Dermis microvascular lymphatic vessel endothelial cell (primary cell): Measurements from ENCODE around the gene ITGA6. TPM values are rescaled to one million over a fixed set of nuclear protein-coding genes. Genes with fewer than 3 reads are reported as not detected.

ENCODE experiments used
- DNase-seq, 2 donors: peaks; one replicate each; pipeline versions ENCODE4 v3.0.0 to v3.0.0-alpha.2; 2010; ENCODE audit warnings: low read depth in 2 of 2
- total RNA-seq: library from RNA; depleted of rRNA; stranded (reverse); fragments of >200 nt; gene quantifications from 2 replicates; pipeline ENCODE4 v1.2.1, GENCODE V29; 2014

ITGA6 gene
- total RNA-seq = 146 and 305 TPM in 2 replicates

DNA sequence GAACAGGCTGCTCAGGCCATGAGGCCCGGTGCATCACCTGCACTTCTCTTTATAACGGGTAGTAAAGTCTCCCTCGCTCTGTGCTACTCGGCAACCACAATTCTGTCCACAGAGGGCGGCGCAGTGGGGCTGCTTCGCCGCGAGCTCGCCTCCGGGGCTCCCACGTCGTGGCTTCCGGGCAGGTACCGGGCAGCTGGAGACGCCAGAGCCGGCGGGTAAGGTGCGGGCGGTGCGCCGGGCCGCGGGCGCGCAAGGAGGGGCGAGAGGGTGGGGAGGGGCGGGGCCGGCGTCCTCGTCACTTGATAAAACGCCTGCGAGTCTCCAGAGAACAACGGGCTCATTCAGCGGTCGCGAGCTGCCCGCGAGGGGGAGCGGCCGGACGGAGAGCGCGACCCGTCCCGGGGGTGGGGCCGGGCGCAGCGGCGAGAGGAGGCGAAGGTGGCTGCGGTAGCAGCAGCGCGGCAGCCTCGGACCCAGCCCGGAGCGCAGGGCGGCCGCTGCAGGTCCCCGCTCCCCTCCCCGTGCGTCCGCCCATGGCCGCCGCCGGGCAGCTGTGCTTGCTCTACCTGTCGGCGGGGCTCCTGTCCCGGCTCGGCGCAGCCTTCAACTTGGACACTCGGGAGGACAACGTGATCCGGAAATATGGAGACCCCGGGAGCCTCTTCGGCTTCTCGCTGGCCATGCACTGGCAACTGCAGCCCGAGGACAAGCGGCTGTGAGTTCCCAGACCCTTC is at the start of gene ITGA6:
TSS of gene ITGA6 (plus strand) at position 331 of the 734 bp plus-strand sequence.
- peak; percentile 34 to 82 for DNase-seq

DNA sequence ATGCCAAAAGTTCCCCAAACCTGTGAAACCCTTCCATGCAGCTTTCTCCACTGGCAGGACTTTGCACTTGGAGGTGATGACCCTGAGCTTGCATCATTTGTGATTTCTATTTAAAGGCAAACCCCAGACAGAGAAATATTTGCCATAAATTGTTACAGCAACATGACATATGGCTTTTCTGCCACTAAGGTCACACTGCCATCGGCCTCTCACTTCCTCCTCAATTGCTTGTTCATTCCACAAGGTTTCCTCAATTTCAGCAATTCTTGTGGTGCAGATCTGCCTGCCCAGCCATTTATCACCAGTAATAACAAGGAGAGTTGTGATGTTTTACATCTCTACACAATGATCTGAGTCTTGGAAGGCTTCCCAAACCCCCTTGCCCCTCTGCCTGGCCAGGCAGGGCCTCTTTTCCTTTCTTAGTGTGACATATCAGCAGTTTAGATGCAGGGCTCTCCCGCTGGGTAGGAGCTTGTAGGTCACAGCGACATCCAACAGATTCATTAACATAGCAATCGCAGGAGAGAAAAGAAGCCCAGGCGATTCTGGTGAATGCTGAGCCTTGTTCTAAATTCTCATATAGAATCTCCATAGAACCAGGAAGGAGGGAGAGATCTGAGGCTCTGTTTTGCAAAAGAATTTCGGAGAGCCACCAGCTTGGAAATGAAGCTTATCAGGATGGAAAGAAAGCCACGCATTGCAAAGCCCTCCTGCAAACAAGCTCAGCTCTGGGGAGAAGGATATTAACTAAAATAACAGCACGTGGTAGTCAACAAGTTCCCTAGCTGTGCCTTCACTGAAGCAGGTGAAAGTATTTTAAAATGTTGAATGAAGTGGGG is 46.7 kb upstream of the ITGA6 start:
- peak in 1 of 2 donors; percentile 33 for DNase-seq

GRCh38 chr2:172381275-172382027 is 45.9 kb upstream of the ITGA6 start:
- no peak for DNase-seq

- no peak for DNase-seq
Observed at GRCh38 chr2:172387361-172387760, 40.0 kb upstream of the ITGA6 start.

DNA sequence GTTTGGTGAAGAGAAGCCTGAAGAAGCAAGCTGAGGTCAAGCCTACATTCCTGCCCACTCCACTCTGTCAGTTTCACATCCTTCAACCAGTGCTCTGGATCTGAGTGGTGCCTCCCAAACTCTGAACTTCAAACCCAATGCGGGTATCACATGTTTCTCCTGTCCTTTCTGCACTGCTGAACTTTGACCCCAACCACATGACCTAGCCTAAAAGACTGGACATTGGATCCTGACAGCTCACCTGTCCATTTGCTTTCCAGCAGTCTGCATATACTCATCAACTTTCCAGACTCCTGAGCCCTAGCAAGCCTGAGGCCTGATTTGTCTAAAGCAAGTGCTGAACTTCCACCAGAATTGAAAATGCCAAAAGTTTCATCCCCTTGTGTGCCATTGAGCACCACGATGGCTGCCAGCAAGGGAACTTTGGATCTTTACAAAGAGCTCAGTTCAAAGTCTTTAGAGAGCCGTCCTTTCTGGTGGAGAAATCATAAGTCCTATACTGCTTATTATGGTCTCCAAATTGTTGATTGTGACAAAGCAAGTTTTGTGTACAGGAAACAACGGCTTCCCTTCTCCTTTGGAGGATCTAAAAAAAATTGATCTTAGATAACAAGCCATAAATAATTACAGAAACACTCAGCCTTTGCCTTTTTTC is 37.6 kb upstream of the ITGA6 start:
- no peak for DNase-seq

GRCh38 chr2:172394002-172394401 is 33.4 kb upstream of the ITGA6 start:
- no peak for DNase-seq

DNA sequence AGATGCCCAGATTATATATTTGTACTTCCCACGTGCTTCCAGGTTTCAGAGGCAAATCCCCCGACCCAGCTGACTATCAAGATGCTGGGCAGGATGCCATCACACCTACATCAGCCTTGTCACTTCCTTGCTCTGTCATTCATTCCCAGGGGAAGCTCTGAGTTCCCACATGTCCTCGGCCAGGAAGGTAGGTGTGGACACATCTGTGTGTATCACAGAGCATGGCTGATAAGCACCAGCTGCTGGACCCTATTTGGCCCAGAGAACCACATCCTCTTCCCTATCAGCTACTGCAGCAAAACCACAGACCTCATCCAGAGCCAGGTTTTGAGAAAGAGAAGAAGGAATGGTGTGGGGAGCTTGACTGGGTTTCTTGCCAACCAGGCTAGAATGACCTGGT is 31.9 kb upstream of the ITGA6 start:
- DNase-seq = peak; percentile 69 to 74

- no peak for DNase-seq
Observed at GRCh38 chr2:172397148-172397834, 30.1 kb upstream of the ITGA6 start.

- peak; percentile 24 to 29 for DNase-seq
Observed at GRCh38 chr2:172398440-172398839, 28.9 kb upstream of the ITGA6 start.

DNA sequence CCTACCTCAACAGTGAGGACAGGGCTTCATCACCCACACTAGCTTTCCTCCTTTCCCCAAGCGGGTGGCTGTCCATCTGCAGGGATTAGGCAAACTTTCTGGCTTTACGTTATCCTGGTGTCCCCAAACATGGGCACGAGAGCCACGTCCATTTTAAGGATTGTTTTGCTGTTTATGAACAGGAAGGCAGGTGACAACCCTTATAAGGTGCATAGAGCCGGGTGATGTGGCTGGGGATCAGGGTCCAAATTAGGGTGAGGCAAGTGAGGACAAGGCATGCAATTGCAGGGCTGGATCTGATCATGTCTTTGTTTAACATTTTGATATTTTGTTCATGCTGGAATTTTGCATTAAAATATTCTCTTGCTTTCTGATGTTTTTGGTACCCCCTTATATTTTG is 27.6 kb upstream of the ITGA6 start:
- DNase-seq = no peak

GRCh38 chr2:172402198-172402597 is 25.2 kb upstream of the ITGA6 start:
- peak in 1 of 2 donors; percentile 29 for DNase-seq

- no peak for DNase-seq
Observed at GRCh38 chr2:172403402-172403801, 24.0 kb upstream of the ITGA6 start.

DNA sequence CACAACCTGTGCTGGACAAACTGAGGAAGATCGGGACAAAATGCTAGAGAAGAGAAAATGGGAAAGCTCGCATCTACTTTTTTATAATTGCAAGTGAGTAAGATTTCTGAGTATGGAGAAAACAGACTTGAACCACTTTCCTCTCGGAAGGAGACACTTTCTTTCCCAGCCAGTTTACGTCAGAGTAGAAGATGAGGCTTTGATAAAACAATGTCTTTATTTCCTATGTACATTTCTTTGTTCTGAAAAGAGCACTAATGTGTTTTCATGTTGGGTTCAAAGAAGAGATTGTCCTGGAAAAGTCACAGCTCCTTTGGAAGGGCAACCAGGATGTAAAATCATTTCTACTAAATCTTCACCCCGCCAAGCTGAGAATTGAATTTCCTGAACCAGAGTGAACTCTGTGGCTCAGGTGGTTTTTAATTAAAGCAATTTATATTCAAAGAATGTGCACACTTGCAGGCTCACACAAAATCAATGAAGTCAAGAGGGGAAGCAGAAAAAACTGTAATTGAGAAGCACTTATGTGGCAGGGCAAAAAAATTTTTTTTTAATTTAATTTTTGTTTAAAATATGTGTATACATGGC is 23.4 kb upstream of the ITGA6 start:
- peak in 1 of 2 donors; percentile 14 for DNase-seq

DNA sequence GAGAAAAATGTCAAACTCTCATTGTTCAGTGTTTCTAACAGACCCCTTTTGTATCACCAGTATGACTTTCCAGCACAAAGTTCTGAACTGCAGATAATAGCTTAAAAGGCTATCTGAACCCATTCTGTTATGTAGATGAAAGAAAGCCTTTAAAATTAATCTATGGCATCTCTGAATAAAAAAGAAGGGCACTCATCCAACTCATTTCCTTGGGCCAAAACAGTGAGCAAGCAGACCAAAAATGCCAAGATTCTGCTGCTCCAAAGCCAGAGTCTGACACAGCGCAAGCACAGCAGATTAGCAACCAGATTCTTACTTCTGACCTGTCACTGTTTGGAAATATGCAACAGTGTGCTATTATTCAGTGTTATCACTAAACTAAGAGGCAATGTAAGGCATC is 22.6 kb upstream of the ITGA6 start:
- DNase-seq = peak in 1 of 2 donors; percentile 61

GRCh38 chr2:172405673-172406072 is 21.7 kb upstream of the ITGA6 start:
- no peak for DNase-seq

DNA sequence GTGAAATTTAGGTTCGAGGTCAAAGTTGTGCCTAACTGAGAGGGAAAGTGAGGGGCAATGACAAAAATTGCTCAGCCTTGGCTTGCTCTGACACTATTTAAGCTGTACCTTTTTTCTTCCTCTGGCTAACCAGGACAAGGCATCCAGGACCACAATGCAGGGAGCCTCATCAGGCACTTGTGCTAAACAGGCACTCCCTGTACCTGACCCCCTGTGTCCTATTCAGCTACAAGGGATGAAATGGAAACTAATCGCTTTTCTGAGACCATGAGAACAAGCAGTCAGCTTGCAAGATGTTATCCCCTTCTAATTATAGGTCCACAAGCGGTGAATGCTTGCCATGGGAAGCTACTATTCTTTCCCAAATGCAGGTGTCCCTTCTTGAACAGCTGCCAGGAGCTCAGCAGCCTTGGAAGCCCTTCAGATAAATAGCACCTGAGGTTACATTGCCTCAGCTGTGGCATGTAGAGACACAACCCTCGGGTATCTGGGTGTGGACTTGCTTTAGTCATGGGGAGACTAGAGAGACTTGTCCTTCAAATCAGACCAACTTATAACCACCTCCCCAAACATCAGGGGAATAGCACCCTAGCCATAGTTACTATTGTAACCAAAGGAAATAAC is 19.1 kb upstream of the ITGA6 start:
- peak in 1 of 2 donors; percentile 55 for DNase-seq

- DNase-seq = peak; percentile 51 to 80
Observed at GRCh38 chr2:172409042-172409441, 18.3 kb upstream of the ITGA6 start.

DNA sequence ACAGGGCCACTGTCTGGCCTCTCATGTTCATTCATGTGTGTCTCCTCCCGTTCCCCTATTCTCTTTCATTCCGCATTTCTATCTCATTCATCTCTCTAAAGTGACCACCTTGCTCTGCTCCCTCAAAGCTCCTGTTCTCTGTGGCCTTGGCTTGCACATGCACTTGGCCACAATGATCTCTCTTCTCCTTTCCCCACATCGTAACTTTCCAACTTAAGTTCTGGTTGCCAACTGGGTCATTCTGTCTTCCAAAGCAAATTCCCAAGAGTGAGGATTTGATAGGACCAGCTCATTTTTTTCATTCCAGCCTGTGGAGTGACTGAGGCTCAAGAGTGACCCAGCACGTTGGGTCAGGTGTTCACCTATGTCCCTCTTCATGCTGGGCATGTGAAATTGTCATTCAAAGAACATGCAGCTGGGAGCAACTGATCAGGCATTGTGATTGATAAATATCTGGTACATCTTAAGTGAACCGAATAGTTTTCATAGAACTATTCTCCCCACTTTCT is 14.3 kb upstream of the ITGA6 start:
- DNase-seq = no peak

DNA sequence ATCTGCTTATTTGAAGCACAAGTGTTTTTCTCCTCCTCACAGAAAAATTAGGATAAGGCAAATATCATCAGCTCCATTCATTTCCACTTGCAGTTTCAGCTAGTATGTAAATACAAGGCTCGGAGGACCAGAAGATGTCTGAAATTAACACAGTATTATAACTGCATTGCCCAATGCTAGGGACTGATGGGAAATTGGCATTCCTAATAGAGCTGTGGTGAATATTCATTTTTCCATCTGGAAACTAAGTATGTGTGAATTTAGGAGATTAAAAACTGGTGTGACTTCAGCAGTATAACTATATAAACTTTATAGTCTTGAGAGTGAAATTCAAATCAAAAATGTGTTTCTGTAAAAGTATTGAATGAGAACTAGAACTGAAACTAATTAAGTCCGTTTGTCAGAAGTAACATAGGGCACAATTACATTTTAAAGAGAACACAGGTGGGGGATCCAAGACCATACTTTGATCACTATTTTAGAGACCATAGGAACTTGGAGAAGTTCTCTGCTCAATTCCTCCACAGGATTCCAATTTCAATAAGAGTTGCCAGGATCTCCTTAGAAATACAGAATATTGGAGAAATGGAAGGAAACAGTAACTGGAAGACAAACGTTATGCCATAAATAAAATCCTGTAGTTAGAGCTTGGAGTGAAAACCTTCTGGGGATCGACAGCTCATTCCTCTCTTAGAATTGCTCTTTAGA is 12.1 kb upstream of the ITGA6 start:
- DNase-seq = no peak
